ENCODE measurements around the gene PLA2G5. TPM values are rescaled to one million over a fixed set of nuclear protein-coding genes. Genes with fewer than 3 reads are reported as not detected.

Gene PLA2G5
- polyA plus RNA-seq, 1 donor (not counting 4 experiments of a cell fraction or from before 2014, with no cell fraction given): 0.16 TPM

GRCh38 chr1:20117236-20117635 is 47.2 kb downstream of the PLA2G5 start:
- DNase-seq (ENCODE audit: low read depth, low spot score) (no peak), FAIRE-seq (no peak)
- Histone ChIP-seq H3K4me2 (ENCODE audit: control insufficient read depth, extremely low read depth, insufficient read depth, low read depth, low read length) (no peak overlapping the region), H3K36me3 (ENCODE audit: control insufficient read depth in 2 of 2, extremely low read depth in 1 of 2, insufficient read depth in 2 of 2, low read length in 2 of 2) (no peaks in the 10 kb centered on the region), H3K4me1 (ENCODE audit: control insufficient read depth, extremely low read depth, insufficient read depth, low read length) (peaks cover under 1% of the 10 kb centered on the region), H3K9ac (ENCODE audit: control insufficient read depth, extremely low read depth, insufficient read depth, low read length) (no peak overlapping the region), H3K27me3 (ENCODE audit: control insufficient read depth, extremely low read depth, insufficient read depth, low read length) (peaks cover 9% of the 10 kb centered on the region), H4K20me1 (ENCODE audit: control insufficient read depth, extremely low read depth, insufficient read depth, low read length) (no peaks in the 10 kb centered on the region), H3K79me2 (ENCODE audit: control insufficient read depth, insufficient read depth, low read length) (no peaks in the 10 kb centered on the region), H3K27ac (ENCODE audit: control insufficient read depth, insufficient read depth, low read length) (no peak overlapping the region), H2AFZ (ENCODE audit: control insufficient read depth, low read length) (no peak overlapping the region), H3K4me3 (ENCODE audit: control insufficient read depth in 2 of 3, extremely low read depth in 1 of 3, insufficient read depth in 2 of 3, low read depth in 1 of 3, low read length in 3 of 3) (no peak overlapping the region), H3K9me1 (ENCODE audit: control insufficient read depth, extremely low read depth, insufficient read depth, low read length) (no peaks in the 10 kb centered on the region), H3K9me3 (ENCODE audit: control insufficient read depth, low read depth, low read length) (no peaks in the 10 kb centered on the region)
- dilution Hi-C loops (cut with MboI; ENCODE audit: extremely low pct_ligation_motif_present, low sequenced_read_pairs): no loop called here
- TF ChIP-seq EZH2 (IDR thresholded peaks at IDR 0.05; ENCODE audit: low read length): no peak
- TF ChIP-seq CTCF (optimal IDR thresholded peaks at IDR 0.05 in 1 of 3, IDR thresholded peaks at IDR 0.05 in 1 of 3, conservative IDR thresholded peaks at IDR 0.05 in 1 of 3; ENCODE audit: extremely low read depth in 1 of 3, insufficient read depth in 2 of 3, low read length in 3 of 3): no peak

GRCh38 chr1:20119347-20119746 is 49.4 kb downstream of the PLA2G5 start, which contains the start of gene PLA2G2D:
TSS of gene PLA2G2D (minus strand) at chr1:20119536. CDS start at chr1:20119498, 38 bp downstream.
- no peak within 1 kb of the TSS for H3K4me2 ChIP-seq (ENCODE audit: control insufficient read depth, extremely low read depth, insufficient read depth, low read depth, low read length)
- dilution Hi-C loops (cut with MboI; ENCODE audit: extremely low pct_ligation_motif_present, low sequenced_read_pairs): no loop called here
- no peaks in the 10 kb centered on the region for H3K9me3 ChIP-seq (ENCODE audit: control insufficient read depth, low read depth, low read length)
- H3K4me3 ChIP-seq (ENCODE audit: control insufficient read depth in 2 of 3, extremely low read depth in 1 of 3, insufficient read depth in 2 of 3, low read depth in 1 of 3, low read length in 3 of 3): no peak within 1 kb of the TSS
- H4K20me1 ChIP-seq (ENCODE audit: control insufficient read depth, extremely low read depth, insufficient read depth, low read length): no peaks in the 10 kb centered on the region
- H3K27me3 ChIP-seq (ENCODE audit: control insufficient read depth, extremely low read depth, insufficient read depth, low read length): peaks cover 9% of the 10 kb centered on the region
- no peaks in the 10 kb centered on the region for H3K36me3 ChIP-seq (ENCODE audit: control insufficient read depth in 2 of 2, extremely low read depth in 1 of 2, insufficient read depth in 2 of 2, low read length in 2 of 2)
- H3K4me1 ChIP-seq (ENCODE audit: control insufficient read depth, extremely low read depth, insufficient read depth, low read length): peaks cover 5% of the 10 kb centered on the region
- no peak for TF ChIP-seq EZH2 (IDR thresholded peaks at IDR 0.05; ENCODE audit: low read length)
- no peak for TF ChIP-seq CTCF (optimal IDR thresholded peaks at IDR 0.05 in 1 of 3, IDR thresholded peaks at IDR 0.05 in 1 of 3, conservative IDR thresholded peaks at IDR 0.05 in 1 of 3; ENCODE audit: extremely low read depth in 1 of 3, insufficient read depth in 2 of 3, low read length in 3 of 3)
- H3K27ac ChIP-seq (ENCODE audit: control insufficient read depth, insufficient read depth, low read length): no peak within 1 kb of the TSS
- H3K9ac ChIP-seq (ENCODE audit: control insufficient read depth, extremely low read depth, insufficient read depth, low read length): no peak within 1 kb of the TSS
- no peaks in the 10 kb centered on the region for H3K9me1 ChIP-seq (ENCODE audit: control insufficient read depth, extremely low read depth, insufficient read depth, low read length)
- no peaks in the 10 kb centered on the region for H3K79me2 ChIP-seq (ENCODE audit: control insufficient read depth, insufficient read depth, low read length)
- FAIRE-seq (no peak), DNase-seq (ENCODE audit: low read depth, low spot score) (no peak)
- no peak within 1 kb of the TSS for H2AFZ ChIP-seq (ENCODE audit: control insufficient read depth, low read length)

Data from keratinocyte (primary cell).